ENCODE measurements around the gene NAAA. TPM values are rescaled to one million over a fixed set of nuclear protein-coding genes. Genes with fewer than 3 reads are reported as not detected.
"Not testable (repeated sequence)": the region's sequence is repeated elsewhere in the genome, so short reads cannot be mapped to it uniquely, and the experiment has no call there.

NAAA gene
- total and polyA plus RNA-seq, 10 donors = 18.3 to 214 (median 97.2) TPM

DNA sequence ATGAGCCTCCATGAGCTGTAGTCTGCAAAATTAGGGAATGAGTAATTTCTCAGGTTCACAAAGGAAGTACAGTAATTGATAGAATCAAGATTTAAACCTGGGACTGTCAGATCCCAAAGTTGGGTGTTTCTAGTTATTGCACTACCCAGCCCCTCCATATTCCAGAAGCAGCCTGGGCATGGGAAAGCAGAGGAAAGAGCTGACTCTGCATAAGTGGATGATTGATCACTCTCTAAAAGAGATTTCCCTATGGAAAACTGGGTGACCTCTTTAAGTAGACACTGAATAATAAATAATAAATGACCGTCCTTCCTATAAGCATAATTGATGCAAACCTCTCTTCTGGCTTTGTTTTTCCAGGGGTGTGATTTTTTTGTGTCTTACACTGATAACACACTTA lies 5.2 kb downstream of the NAAA start:
- H3K27me3 ChIP-seq (replicated peaks in 1 of 7) = no peaks in the 10 kb centered on the region
- DNase-seq = no peak
- H3K36me3 ChIP-seq = peaks cover 0 to 83% (median 29%) of the 10 kb centered on the region in 6 donors
- H3K27ac ChIP-seq = no peak overlapping the region
- no peak overlapping the region for H3K4me3 ChIP-seq
- H3K4me1 ChIP-seq = peaks cover 0 to 23% (median 14%) of the 10 kb centered on the region in 6 donors
- WGBS, 5 donors = 83 to 98% (median 93%) methylated on average over 1 of the region's 1 CpG
- H3K9me3 ChIP-seq = no peaks in the 10 kb centered on the region
- TF ChIP-seq POLR2A (IDR thresholded peaks at IDR 0.05) (no peak), POLR2AphosphoS5 (IDR thresholded peaks at IDR 0.05) (no peak)
- TF ChIP-seq, protein P1, sequence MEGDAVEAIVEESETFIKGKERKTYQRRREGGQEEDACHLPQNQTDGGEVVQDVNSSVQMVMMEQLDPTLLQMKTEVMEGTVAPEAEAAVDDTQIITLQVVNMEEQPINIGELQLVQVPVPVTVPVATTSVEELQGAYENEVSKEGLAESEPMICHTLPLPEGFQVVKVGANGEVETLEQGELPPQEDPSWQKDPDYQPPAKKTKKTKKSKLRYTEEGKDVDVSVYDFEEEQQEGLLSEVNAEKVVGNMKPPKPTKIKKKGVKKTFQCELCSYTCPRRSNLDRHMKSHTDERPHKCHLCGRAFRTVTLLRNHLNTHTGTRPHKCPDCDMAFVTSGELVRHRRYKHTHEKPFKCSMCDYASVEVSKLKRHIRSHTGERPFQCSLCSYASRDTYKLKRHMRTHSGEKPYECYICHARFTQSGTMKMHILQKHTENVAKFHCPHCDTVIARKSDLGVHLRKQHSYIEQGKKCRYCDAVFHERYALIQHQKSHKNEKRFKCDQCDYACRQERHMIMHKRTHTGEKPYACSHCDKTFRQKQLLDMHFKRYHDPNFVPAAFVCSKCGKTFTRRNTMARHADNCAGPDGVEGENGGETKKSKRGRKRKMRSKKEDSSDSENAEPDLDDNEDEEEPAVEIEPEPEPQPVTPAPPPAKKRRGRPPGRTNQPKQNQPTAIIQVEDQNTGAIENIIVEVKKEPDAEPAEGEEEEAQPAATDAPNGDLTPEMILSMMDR (IDR thresholded peaks at IDR 0.05 in 8 of 11, conservative IDR thresholded peaks at IDR 0.05 in 3 of 11) = no peak
- intact Hi-C loops (cut with DNase I; ENCODE audit: low total_unique reads) = no loop called here

DNA sequence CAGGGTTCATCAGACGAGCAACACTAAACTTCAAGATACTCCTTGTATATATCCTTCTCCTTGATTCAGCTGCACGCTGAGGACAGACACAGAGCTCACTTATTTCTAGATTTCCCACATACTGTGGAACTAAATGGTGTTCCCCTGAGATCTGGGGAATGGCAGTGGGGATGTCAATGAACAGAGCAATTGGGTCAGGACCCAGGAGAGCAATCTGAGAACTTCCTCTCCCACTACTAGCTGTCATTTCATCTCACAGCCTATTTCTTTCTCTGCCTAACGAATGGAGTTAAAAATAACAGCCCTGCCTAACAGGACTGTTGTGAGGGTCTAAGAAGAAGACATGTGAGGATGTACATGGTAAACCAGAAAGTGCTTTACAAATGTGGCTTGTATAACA lies 10.7 kb downstream of the NAAA start:
- 87 to 94% (median 90%) methylated on average over 3 of the region's 3 CpGs for WGBS, 5 donors
- TF ChIP-seq POLR2A (IDR thresholded peaks at IDR 0.05) (no peak), POLR2AphosphoS5 (IDR thresholded peaks at IDR 0.05) (no peak)
- TF ChIP-seq, protein P1 (IDR thresholded peaks at IDR 0.05 in 8 of 11, conservative IDR thresholded peaks at IDR 0.05 in 3 of 11) = no peak

DNA sequence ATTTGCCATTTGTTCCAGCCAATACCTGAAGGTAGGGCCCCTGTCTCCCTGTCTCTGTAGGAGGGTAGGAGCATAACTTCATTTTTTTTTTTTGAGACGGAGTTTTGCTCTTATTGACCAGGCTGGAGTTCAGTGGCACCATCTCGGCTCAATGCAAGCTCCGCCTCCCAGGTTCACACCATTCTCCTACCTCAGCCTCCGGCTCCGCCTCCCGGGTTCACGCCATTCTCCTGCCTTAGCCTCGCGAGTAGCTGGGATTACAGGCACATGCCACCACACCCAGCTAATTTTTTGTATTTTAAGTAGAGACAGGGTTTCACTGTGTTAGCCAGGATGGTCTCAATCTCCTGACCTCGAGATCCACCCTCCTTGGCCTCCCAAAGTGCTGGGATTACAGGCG lies 15.9 kb downstream of the NAAA start:
- H3K36me3 ChIP-seq = peaks cover 0 to 94% (median 65%) of the 10 kb centered on the region in 6 donors
- H3K27me3 ChIP-seq (replicated peaks in 1 of 7); DNase-seq; H3K9me3 ChIP-seq; H3K27ac ChIP-seq; intact Hi-C loops (cut with DNase I; ENCODE audit: low total_unique reads); H3K4me3 ChIP-seq; H3K4me1 ChIP-seq: not testable (repeated sequence)
- WGBS, 5 donors = 94 to 97% (median 96%) methylated on average over 11 of the region's 11 CpGs

More for the DNA sequence above, 10.7 kb downstream of the NAAA start:
- intact Hi-C loops (cut with DNase I; ENCODE audit: low total_unique reads) = no loop called here
- Histone ChIP-seq H3K27ac (no peak overlapping the region), H3K36me3 (peaks cover 0 to 94% (median 47%) of the 10 kb centered on the region in 6 donors), H3K9me3 (no peaks in the 10 kb centered on the region), H3K4me1 (no peaks in the 10 kb centered on the region), H3K27me3 (replicated peaks in 1 of 7) (no peaks in the 10 kb centered on the region), H3K4me3 (no peak overlapping the region)
- DNase-seq = no peak

DNA sequence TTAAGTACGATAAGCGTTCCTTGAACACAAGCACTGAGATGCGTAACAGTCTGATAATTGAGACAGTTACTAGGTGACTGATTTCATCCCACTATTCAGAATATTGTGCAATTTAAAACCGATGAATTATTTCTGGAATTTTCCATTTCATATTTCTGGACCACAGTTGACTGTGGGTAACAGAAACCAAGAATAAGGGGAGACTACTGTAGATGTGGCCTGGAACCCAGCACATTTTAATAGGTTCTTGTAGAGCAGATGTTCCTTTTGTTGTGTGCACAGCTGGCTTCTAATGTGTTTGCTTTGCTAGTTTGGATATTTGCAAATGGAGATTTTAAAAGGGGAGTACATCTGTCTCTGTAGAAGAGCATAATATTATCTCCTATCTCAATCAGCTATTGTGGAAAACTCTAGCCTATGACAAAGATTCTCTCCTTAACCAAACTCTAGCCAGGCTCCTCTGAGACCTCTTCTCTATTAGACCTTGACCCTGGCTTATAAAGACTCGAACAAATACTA lies 16.4 kb downstream of the NAAA start:
- 91 to 95% (median 93%) methylated on average over 5 of the region's 5 CpGs for WGBS, 5 donors
- TF ChIP-seq POLR2AphosphoS5 (IDR thresholded peaks at IDR 0.05) = no peak
- no peak for TF ChIP-seq POLR2A (IDR thresholded peaks at IDR 0.05)
- TF ChIP-seq, protein P1 (IDR thresholded peaks at IDR 0.05 in 8 of 11, conservative IDR thresholded peaks at IDR 0.05 in 3 of 11) = no peak

DNA sequence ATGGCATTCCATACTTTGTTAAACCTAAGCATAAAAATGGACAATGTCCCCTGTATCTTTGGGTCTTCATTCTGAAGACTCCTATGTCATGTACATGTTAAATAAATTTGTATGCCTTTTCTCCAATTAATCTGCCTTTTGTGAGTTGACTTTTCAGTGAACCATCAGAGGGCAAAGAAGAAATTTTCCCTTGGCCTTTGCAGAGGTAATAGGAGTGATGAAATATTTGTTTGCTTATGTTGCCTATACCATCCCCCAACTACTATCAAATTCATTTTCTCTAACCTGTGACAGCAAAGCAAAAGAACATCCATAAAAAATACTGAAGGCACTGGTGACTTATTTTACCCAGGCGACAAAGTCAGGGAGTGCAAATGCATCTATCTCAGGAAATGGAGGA lies 18.2 kb downstream of the NAAA start:
- 39 to 79% (median 53%) methylated on average over 1 of the region's 1 CpG for WGBS, 5 donors
- no peaks in the 10 kb centered on the region for H3K27me3 ChIP-seq (replicated peaks in 1 of 7)
- H3K4me3 ChIP-seq = no peak overlapping the region
- H3K4me1 ChIP-seq = no peaks in the 10 kb centered on the region
- no peak for TF ChIP-seq POLR2AphosphoS5 (IDR thresholded peaks at IDR 0.05)
- no peak for TF ChIP-seq POLR2A (IDR thresholded peaks at IDR 0.05)
- TF ChIP-seq, protein P1 (IDR thresholded peaks at IDR 0.05 in 8 of 11, conservative IDR thresholded peaks at IDR 0.05 in 3 of 11) = no peak
- intact Hi-C loops (cut with DNase I; ENCODE audit: low total_unique reads) = no loop called here
- no peaks in the 10 kb centered on the region for H3K9me3 ChIP-seq
- H3K27ac ChIP-seq = no peak overlapping the region
- H3K36me3 ChIP-seq = peaks cover 0 to 94% (median 73%) of the 10 kb centered on the region in 6 donors
- DNase-seq = no peak

More for the DNA sequence above, 16.4 kb downstream of the NAAA start:
- no peak overlapping the region for H3K4me3 ChIP-seq
- H3K27me3 ChIP-seq (replicated peaks in 1 of 7) = no peaks in the 10 kb centered on the region
- H3K27ac ChIP-seq = no peak overlapping the region
- no peak for DNase-seq
- no peaks in the 10 kb centered on the region for H3K9me3 ChIP-seq
- intact Hi-C loops (cut with DNase I; ENCODE audit: low total_unique reads) = no loop called here
- H3K4me1 ChIP-seq = no peaks in the 10 kb centered on the region
- H3K36me3 ChIP-seq = peaks cover 0 to 94% (median 65%) of the 10 kb centered on the region in 6 donors
